Activated CD4-positive, alpha-beta T cell treated with anti-CD3 and anti-CD28 coated beads, Interleukin-2, amount 50 U/mL, for 16 hours (primary cell): Measurements from ENCODE around the gene LLCFC1.
A peak's percentile ranks its signal among the peaks of the same experiment; 100 is the strongest.

ENCODE experiments used
- DNase-seq: peaks from one replicate; pipeline ENCODE4 v3.0.0-alpha.2; 2020

LLCFC1 gene

DNA sequence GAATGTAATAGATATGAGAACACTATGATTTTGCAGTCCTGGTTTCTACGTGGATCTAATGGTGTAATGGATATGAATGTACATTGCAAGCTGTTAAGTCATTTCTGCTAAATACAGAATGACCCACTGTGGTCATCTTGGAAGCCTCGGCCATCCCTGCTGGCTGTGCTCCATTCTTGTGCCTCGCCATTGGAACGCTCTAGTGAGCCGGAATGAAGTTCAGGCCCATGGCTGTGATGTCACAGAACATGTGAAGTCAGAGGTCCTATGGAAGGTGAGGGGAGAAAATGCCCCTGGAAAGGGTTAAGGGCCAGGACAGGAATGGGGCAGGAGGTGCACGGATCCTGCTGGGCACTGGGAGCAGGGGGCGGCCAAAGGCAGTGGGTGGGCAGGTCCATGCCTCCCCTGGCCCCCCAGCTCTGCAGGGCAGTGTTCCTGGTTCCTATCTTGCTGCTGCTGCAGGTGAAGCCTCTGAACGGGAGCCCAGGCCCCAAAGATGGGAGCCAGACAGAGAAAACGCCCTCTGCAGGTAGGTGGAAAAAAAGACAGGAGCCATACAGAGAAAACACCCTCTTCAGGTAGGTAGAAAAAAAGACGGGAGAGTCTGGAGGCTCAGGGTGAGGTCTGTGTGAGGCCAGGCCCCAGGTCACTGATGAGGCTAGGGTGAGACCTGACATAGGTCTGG, at the start of gene LLCFC1:
TSS of gene LLCFC1 (plus strand) at position 259 of the 685 bp plus-strand sequence. CDS start at position 397, 138 bp downstream.
- peak; percentile 16 for DNase-seq

GRCh38 chr7:142889816-142890215, 49.5 kb upstream of the LLCFC1 start:
- no peak for DNase-seq

GRCh38 chr7:142890874-142891485, 48.3 kb upstream of the LLCFC1 start:
- no peak for DNase-seq

- DNase-seq = no peak
These were observed 47.7 kb upstream of the LLCFC1 start for GRCh38 chr7:142891490-142892082.

GRCh38 chr7:142892951-142893350, 46.3 kb upstream of the LLCFC1 start:
- DNase-seq = no peak

GRCh38 chr7:142894112-142894984, 44.9 kb upstream of the LLCFC1 start:
- no peak for DNase-seq

DNA sequence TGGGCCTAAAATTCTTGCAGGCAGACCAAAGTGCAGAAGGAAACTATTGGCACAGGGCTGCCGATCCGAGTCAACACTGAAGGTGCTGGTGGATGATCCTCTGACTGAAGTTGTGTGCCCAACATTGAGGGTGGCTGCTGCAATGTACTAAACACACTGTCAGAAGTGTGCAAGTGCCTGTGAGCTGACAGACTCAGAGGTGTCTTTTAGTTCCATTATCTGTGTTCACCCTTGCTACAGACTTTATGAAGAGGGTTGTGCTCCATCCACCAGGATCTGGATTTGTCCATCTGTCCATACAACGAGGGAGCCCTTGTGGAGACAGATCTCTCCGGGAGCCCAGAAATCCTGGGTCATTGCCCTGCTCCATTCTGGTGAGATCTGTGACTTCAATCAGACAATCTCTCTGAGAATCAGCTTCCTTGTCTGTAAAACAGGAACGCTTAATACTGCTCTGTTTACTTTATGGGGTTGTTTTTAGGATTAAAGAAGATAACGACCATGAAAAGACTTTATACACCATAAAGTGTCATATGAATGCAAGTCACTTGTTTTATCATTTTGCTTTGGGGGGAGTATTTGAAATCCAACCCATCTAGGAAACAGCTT, 44.2 kb upstream of the LLCFC1 start:
- no peak for DNase-seq

GRCh38 chr7:142896151-142896550, 43.1 kb upstream of the LLCFC1 start:
- no peak for DNase-seq

GRCh38 chr7:142896741-142897379, 42.4 kb upstream of the LLCFC1 start:
- no peak for DNase-seq

GRCh38 chr7:142897691-142898090, 41.6 kb upstream of the LLCFC1 start:
- no peak for DNase-seq

DNA sequence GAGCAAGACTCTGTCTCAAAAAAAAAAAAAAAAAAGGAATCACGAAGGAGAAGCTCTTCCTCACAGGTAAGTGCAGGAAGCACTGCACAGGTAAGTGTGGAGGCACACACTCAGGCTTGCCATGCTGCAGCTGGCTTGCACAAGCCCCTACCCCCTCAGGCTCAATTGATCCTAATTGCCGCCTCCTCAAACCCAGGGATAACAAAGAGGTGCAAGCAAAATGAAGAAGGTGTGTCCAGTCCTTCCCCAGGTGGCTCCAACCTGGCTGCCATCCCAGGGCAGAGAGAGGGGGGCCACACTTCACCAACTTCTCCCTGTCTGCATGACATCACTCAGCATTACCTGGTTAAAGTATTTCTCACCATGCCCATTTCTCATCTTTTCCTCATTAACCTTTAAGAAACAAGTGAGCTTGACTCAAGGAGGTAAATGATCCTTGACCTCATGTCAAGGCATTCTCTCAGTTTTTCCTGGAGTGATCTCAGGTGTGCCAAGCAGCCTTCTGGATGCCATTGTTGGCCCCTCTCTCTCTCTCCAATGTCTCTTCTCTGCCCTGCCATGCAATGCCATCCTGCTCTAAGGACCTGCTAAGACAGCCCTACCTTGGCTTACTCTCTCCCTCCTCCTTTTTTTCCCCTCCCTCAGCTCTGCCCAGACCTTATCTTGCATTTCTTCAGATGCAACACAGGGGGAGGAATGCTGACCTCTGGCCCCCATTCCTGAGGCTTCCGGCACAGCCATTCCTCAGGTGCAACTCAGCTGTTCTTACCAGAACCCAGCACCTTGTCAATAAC, 40.7 kb upstream of the LLCFC1 start:
- no peak for DNase-seq

DNA sequence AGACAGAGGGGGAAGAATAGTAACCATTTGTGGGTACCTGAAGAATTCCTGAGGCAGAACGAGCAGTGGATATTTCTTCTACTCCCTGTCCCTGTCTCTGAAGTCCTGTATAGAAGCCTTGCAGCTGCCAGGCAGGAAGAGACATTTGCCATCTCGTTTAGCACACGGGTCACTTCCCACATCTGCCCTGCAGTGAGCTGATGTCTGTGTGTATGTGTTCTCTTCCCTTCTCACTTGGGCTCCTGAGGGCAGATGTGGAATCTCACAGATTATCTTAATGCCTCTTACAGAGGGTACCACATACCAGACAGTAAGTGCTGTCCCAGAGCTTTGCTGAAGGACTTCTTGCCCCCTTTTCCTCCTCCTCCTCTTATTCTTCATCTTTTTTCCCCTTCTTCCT, 39.6 kb upstream of the LLCFC1 start:
- DNase-seq = no peak

DNA sequence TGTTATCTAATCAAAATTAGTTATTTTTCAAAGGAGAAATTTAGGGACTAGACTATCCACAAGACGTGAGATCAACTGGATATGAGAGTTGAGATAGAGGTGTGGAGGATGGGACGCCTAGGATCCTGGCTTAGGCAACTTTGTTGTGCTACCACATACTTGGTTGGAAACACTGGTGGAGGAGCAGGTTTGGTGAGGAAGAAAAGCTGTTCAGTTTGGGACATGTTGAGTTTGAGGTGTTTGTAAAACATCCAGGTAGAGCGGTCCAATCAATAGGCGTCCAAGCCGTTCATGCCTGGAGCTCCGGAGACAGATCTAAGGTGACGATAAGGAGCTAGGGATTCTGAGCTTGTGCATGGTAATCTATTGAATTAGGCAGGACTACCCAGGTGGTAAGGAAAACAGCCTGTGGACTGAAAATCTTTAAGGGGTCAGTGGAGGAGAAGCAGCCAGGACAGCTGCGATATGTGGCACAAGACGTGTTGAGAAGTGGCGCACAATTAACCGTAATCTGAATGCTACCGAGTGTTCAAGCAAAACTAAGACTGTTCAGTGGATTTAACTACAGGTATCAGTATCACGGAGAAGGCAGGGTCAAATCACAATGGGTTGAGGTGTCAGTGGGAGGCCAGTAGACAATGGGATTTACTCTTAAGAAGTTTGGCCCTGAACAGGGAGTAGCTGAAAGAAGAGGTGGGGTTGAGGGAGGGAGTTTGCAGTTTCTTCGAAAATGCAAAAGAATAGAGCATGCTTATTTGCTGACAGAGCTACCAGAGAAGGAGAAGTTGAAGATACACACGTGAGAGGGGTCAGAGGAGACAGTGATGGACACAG, 37.6 kb upstream of the LLCFC1 start:
- no peak for DNase-seq

DNA sequence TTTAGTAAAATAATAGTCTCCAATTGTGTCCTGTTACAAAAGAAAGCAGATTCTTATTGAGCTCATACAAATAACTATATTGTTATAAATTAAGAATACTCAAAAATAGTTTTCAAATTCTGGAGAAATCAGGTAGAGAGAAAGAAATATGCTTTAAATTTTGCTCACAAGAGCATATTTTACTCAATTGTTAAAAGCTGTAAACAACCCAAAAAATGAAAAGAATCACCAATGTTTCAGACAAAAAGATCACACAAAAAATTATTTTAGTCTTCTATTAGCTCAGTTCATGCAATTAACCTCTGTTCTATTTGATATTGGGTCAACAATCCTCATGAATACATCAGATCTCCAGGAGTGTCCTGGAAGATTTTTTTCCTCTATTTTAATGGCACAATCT, 35.2 kb upstream of the LLCFC1 start:
- DNase-seq = no peak

GRCh38 chr7:142905759-142906158, 33.5 kb upstream of the LLCFC1 start:
- no peak for DNase-seq

GRCh38 chr7:142906643-142907042, 32.6 kb upstream of the LLCFC1 start:
- no peak for DNase-seq

DNA sequence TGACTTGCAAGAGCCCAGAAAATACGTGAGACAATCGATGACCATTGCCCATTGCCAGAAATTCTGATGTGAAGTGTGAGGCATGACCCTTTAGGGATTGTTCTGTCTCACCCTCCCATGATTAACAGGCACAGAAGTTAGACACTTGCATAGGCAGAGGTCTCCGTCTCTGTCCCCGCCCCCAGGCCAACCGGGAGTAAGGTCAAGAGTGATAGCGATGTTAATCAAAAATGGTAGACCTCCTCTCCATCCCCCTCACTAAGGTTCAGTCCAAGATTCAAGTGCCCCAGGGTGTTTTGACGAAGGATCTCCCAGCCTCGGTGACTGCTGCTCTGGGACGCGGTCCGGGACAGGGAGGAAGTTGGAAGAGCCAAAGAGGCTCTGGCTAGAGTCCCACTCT, 31.0 kb upstream of the LLCFC1 start:
- DNase-seq = no peak

- DNase-seq = no peak
These were observed 30.1 kb upstream of the LLCFC1 start for GRCh38 chr7:142908921-142909890.

GRCh38 chr7:142910031-142910433, 29.3 kb upstream of the LLCFC1 start:
- DNase-seq = no peak
